ENCODE measurements around the gene PRRT3. TPM values are rescaled to one million over a fixed set of nuclear protein-coding genes. Genes with fewer than 3 reads are reported as not detected.

PRRT3 gene
- total and polyA plus RNA-seq, 2 of the 8 experiments (the other 6 are each of a cell fraction or from before 2014, with no cell fraction given) = 9.0 to 9.2 TPM

GRCh38 chr3:9957214-9957613 lies 5.0 kb upstream of the PRRT3 start:
- Histone ChIP-seq H2BK20ac (ENCODE audit: low read length) (no peak overlapping the region), H4K8ac (ENCODE audit: extremely low read depth, insufficient read depth, low read length) (no peak overlapping the region), H3K36me3 (ENCODE audit: control insufficient read depth in 2 of 4, insufficient read depth in 4 of 4, low read length in 3 of 4) (no peaks in the 10 kb centered on the region), H3K9ac (replicated peaks in 1 of 4; ENCODE audit: extremely low read depth in 1 of 4, low read depth in 3 of 4, low read length in 3 of 4) (no peak overlapping the region), H2AFZ (ENCODE audit: low read length) (no peak overlapping the region), H3K56ac (replicated peaks; ENCODE audit: insufficient read length, low read depth, low read length) (no peak overlapping the region), H3K79me1 (ENCODE audit: low read depth, low read length) (no peaks in the 10 kb centered on the region), H4K91ac (replicated peaks; ENCODE audit: insufficient read length, low read length) (no peak overlapping the region), H2BK5ac (ENCODE audit: low read depth, low read length) (no peak overlapping the region), H2AK5ac (ENCODE audit: low read depth, low read length) (no peak overlapping the region), H3K4me1 (replicated peaks in 1 of 4; ENCODE audit: control insufficient read depth in 3 of 4, insufficient read depth in 4 of 4, low read length in 3 of 4) (peaks cover 11 to 19% (median 14%) of the 10 kb centered on the region in 4 experiments), H3K23me2 (ENCODE audit: low read depth, low read length) (no peaks in the 10 kb centered on the region), H4K20me1 (replicated peaks in 1 of 2; ENCODE audit: control insufficient read depth in 1 of 2, insufficient read depth in 2 of 2, low read length in 2 of 2) (no peaks in the 10 kb centered on the region), H2BK120ac (replicated peaks; ENCODE audit: low read depth, low read length) (no peak overlapping the region), H3K14ac (ENCODE audit: insufficient read length) (no peak overlapping the region), H2BK15ac (ENCODE audit: low read length) (no peak overlapping the region), H3K4me2 (ENCODE audit: insufficient read depth in 1 of 2, low read depth in 2 of 2, low read length in 2 of 2) (no peak overlapping the region), H3K18ac (ENCODE audit: extremely low read depth, low read length) (no peak overlapping the region), H2BK12ac (ENCODE audit: low read depth, low read length) (no peak overlapping the region), H3K4ac (replicated peaks; ENCODE audit: insufficient read length, low read depth, low read length) (no peak overlapping the region), H3K27me3 (replicated peaks in 1 of 4; ENCODE audit: control insufficient read depth in 3 of 4, extremely low read depth in 1 of 4, insufficient read depth in 3 of 4, low read length in 3 of 4) (peaks cover 0 to 11% (median under 1%) of the 10 kb centered on the region in 4 experiments; a peak in 3 of 7 replicates), H3K9me3 (ENCODE audit: insufficient read depth in 2 of 2, low read depth in 1 of 2, low read length in 1 of 2) (no peaks in the 10 kb centered on the region), H3K4me3 (ENCODE audit: extremely low read depth in 1 of 4, insufficient read depth in 2 of 4, low read depth in 3 of 4, low read length in 4 of 4) (no peak overlapping the region), H3K79me2 (ENCODE audit: control insufficient read depth in 1 of 2, insufficient read depth in 2 of 2, low read length in 2 of 2) (no peaks in the 10 kb centered on the region), H3K23ac (ENCODE audit: insufficient read length) (no peak overlapping the region), H4K5ac (ENCODE audit: insufficient read length, low read depth, low read length) (no peak overlapping the region), H3K27ac (ENCODE audit: low read depth, low read length) (no peak overlapping the region)
- FAIRE-seq = no peak
- TF ChIP-seq NANOG (IDR thresholded peaks at IDR 0.05; ENCODE audit: insufficient read depth, low read depth, low read length, poor library complexity, severe bottlenecking) (no peak), E2F6 (IDR thresholded peaks at IDR 0.05) (0 out of 2 replicates have a peak, but pooled peaks have one; percentile 15)
- 72% methylated on average over 5 of the region's 5 CpGs; no CpG with 5 or more reads in 1 of the 2 experiments for WGBS, 2 experiments (ENCODE audit: extremely low coverage in 1 of 2, insufficient coverage in 1 of 2, insufficient read length in 1 of 2, insufficient replicate concordance in 2 of 2, low coverage in 1 of 2, low lambda C conversion rate in 2 of 2, missing lambda C conversion rate in 1 of 2)
- POLR2A ChIA-PET (ENCODE audit: partially characterized antibody) = no interaction called here
- CTCF ChIA-PET (ENCODE audit: partially characterized antibody) = interaction anchor here (1.4 kb wide), 1 partner anchor 26 kb away, joined by 7 read pairs; no protein-coding TSS in a partner anchor
- DNase-seq (ENCODE audit: low read depth in 1 of 2, low spot score in 2 of 2) = no peak

Data from H1 (cell line).